Kidney (tissue), 14 donors: ENCODE measurements around the gene MAS1. TPM values are rescaled to one million over a fixed set of nuclear protein-coding genes. Genes with fewer than 3 reads are reported as not detected.

Experiments used
- DNase-seq, 5 donors: peaks; one replicate each; pipeline ENCODE4 v3.0.0-alpha.2; 2013 to 2020
- FAIRE-seq: peaks from 2 replicates; lab custom pipeline; 2012; peaks lifted over from hg19 to GRCh38; lab: Jason Lieb, UNC
- H3K27ac ChIP-seq, 2 donors: one replicate each; pipeline ENCODE4 v1.7.0; 2013; ENCODE audit warnings: low read depth in 2 of 2, low read length in 2 of 2, inconsistent platforms in 1 of 2
- H3K27me3 ChIP-seq: one replicate; pipeline ENCODE4 v1.7.1; 2013; ENCODE audit warnings: low read length, inconsistent platforms; ENCODE audit not compliant: control insufficient read depth, insufficient read depth
- H3K36me3 ChIP-seq, 3 donors: one replicate each; pipeline versions ENCODE4 v1.7.0 to v1.7.1; 2013; ENCODE audit warnings: low read length in 3 of 3, control low read depth in 1 of 3, inconsistent platforms in 1 of 3; ENCODE audit not compliant: insufficient read depth in 3 of 3, control insufficient read depth in 2 of 3
- H3K4me1 ChIP-seq, 3 donors: one replicate each; pipeline versions ENCODE4 v1.7.0 to v1.7.1; 2013; ENCODE audit warnings: low read length in 3 of 3, inconsistent platforms in 1 of 3, low read depth in 1 of 3; ENCODE audit not compliant: control insufficient read depth in 2 of 3, insufficient read depth in 2 of 3
- H3K4me3 ChIP-seq, 3 donors: one replicate each; pipeline versions ENCODE4 v1.7.0 to v1.8.1; 2013; ENCODE audit warnings: low read length in 3 of 3, control low read depth in 1 of 3, inconsistent platforms in 1 of 3
- H3K9ac ChIP-seq, 3 donors: one replicate each; pipeline versions ENCODE4 v1.7.0 to v1.7.1; 2013; ENCODE audit warnings: low read length in 3 of 3, control low read depth in 1 of 3, inconsistent platforms in 1 of 3
- H3K9me3 ChIP-seq, 3 donors: one replicate each; pipeline versions ENCODE4 v1.7.0 to v1.7.1; 2013; ENCODE audit warnings: low read length in 3 of 3, control low read depth in 1 of 3, inconsistent platforms in 1 of 3; ENCODE audit not compliant: control insufficient read depth in 2 of 3, insufficient read depth in 1 of 3
- CTCF ChIP-seq: IDR thresholded peaks from 3 replicates; pipeline ENCODE4 v1.5.1; 2012; ENCODE audit warnings: mild to moderate bottlenecking, moderate library complexity, borderline replicate concordance; ENCODE audit not compliant: insufficient read depth; ENCODE audit errors: extremely low read depth
- intact Hi-C: fragments of 100-400 bp; cut with DNase I; formaldehyde crosslinking; loops from one replicate; pipeline ENCODE4 v1.11.1; 2022
- polyA plus RNA-seq: library from polyadenylated mRNA; stranded (reverse); fragments of 350-450 nt; fragmentation: Illumina TruSeq; extraction: RNeasy Lipid Tissue Mini Kit (QIAGEN cat#74804); gene quantifications from one replicate; pipeline ENCODE4 v1.2.3, GENCODE V29; 2014; ENCODE audit warnings: low read depth, low replicate concordance; ENCODE audit not compliant: insufficient read depth
- total RNA-seq: library from RNA; stranded (reverse); fragmentation: NEBNext Ultra II Directional; extraction: Animal tissue kit (Norgen Biotek cat#: 25700); gene quantifications from one replicate; pipeline ENCODE4 v1.2.1, GENCODE V29; 2021
- donor health status: control.
- donor health status: control.
- donor health status: control.
- donor health status: control.
- donor health status: control.
- donor health status: DM: yes; HTN: yes; CAD: no.
- donor health status: Normal renal cell carcinoma (clear cell type).

The MAS1 gene
- total and polyA plus RNA-seq, 2 donors from 2014 or later = not detected

GRCh38 chr6:159916237-159916636 lies 25.4 kb downstream of the MAS1 start:
- no peak for FAIRE-seq

GRCh38 chr6:159916752-159917151 lies 26.0 kb downstream of the MAS1 start:
- Histone ChIP-seq H3K36me3 (no peaks in the 10 kb centered on the region), H3K4me1 (no peaks in the 10 kb centered on the region), H3K27me3 (no peaks in the 10 kb centered on the region), H3K27ac (no peak overlapping the region), H3K9me3 (no peaks in the 10 kb centered on the region), H3K4me3 (no peak overlapping the region), H3K9ac (no peak overlapping the region)
- FAIRE-seq = no peak
- no peak for DNase-seq
- TF ChIP-seq CTCF = no peak
- intact Hi-C loops = no loop called here

More at GRCh38 chr6:159916237-159916636, 25.4 kb downstream of the MAS1 start:
- H3K9ac ChIP-seq = no peak overlapping the region
- no peak for TF ChIP-seq CTCF
- intact Hi-C loops = no loop called here
- no peaks in the 10 kb centered on the region for H3K27me3 ChIP-seq
- H3K36me3 ChIP-seq = no peaks in the 10 kb centered on the region
- H3K4me1 ChIP-seq = no peaks in the 10 kb centered on the region
- H3K4me3 ChIP-seq = no peak overlapping the region
- H3K27ac ChIP-seq = no peak overlapping the region
- no peak for DNase-seq
- no peaks in the 10 kb centered on the region for H3K9me3 ChIP-seq

GRCh38 chr6:159919011-159919511 lies 28.3 kb downstream of the MAS1 start:
- FAIRE-seq = no peak

More at GRCh38 chr6:159919011-159919511, 28.3 kb downstream of the MAS1 start:
- no peaks in the 10 kb centered on the region for H3K36me3 ChIP-seq
- H3K4me3 ChIP-seq = no peak overlapping the region
- intact Hi-C loops = no loop called here
- H3K27ac ChIP-seq = no peak overlapping the region
- TF ChIP-seq CTCF = no peak
- DNase-seq = no peak
- H3K9ac ChIP-seq = no peak overlapping the region
- no peaks in the 10 kb centered on the region for H3K9me3 ChIP-seq
- no peaks in the 10 kb centered on the region for H3K27me3 ChIP-seq
- H3K4me1 ChIP-seq = no peaks in the 10 kb centered on the region
